Body of pancreas (tissue), 4 donors: ENCODE measurements around the gene SPAG8. TPM values are rescaled to one million over a fixed set of nuclear protein-coding genes. Genes with fewer than 3 reads are reported as not detected.

Experiments
- ATAC-seq: fragments of 150-250 bp; one replicate; pipeline ENCODE4 v1.9.1; 2016
- DNase-seq, 4 donors: peaks; one replicate each; pipeline ENCODE4 v3.0.0-alpha.2; 2019
- H3K27ac ChIP-seq, 4 donors: fragments of 200-600 bp; sonication (generic); 1 replicate in 3 of 4; 2 replicates in 1 of 4; pipeline versions ENCODE4 v1.5.1 to v1.6.1; 2016 to 2019; ENCODE audit warnings: mild to moderate bottlenecking in 1 of 4, mixed read lengths in 1 of 4, moderate library complexity in 1 of 4
- H3K27me3 ChIP-seq, 2 donors: fragments of 200-600 bp; sonication (generic); one replicate each; pipeline ENCODE4 v1.6.0; 2016; ENCODE audit warnings: mild to moderate bottlenecking in 1 of 2
- H3K36me3 ChIP-seq, 2 donors: fragments of 200-600 bp; sonication (generic); replicated peaks in 1 of 2; 2 replicates each; pipeline ENCODE4 v1.5.1; 2016; ENCODE audit warnings: low read depth in 2 of 2; ENCODE audit not compliant: insufficient read depth in 1 of 2
- H3K4me1 ChIP-seq: fragments of 200-600 bp; sonication (generic); one replicate; pipeline ENCODE4 v1.6.0; 2016
- H3K4me3 ChIP-seq, 2 donors: fragments of 200-600 bp; sonication (generic); 1 replicate in 1 of 2; 2 replicates in 1 of 2; pipeline ENCODE4 v1.5.1; 2016 to 2019
- H3K9me3 ChIP-seq, 3 donors: fragments of 200-600 bp; sonication (generic); 1 replicate in 2 of 3; 2 replicates in 1 of 3; pipeline ENCODE4 v1.5.1; 2016
- POLR2A ChIP-seq, 3 donors: fragments of 450-650 bp; IDR thresholded peaks; one replicate each; pipeline ENCODE4 v1.6.1; 2016; ENCODE audit warnings: antibody characterized with exemption in 3 of 3, mild to moderate bottlenecking in 2 of 3
- WGBS, 2 donors: methylation state at CpG; one replicate each; pipeline ENCODE4 v1.1.5; 2017; 5-methylcytosine and 5-hydroxymethylcytosine counted together
- intact Hi-C: fragments of 100-400 bp; cut with DNase I; formaldehyde crosslinking; loops from one replicate; pipeline ENCODE4 v1.15.1; 2023
- total RNA-seq, 2 donors: library from RNA; depleted of rRNA; stranded (reverse); fragments of >200 nt; gene quantifications; one replicate each; pipeline ENCODE4 v1.1.0, GENCODE V29; 2016
- TF ChIP-seq, protein P1 (sequence below), 7 experiments: fragments of 450-650 bp in 4 of 7; fragments of 200-600 bp in 3 of 7; sonication (generic) in 3 of 7; IDR thresholded peaks; one replicate each; pipeline ENCODE4 v1.5.1; 2016 to 2019; ENCODE audit warnings: antibody characterized with exemption in 7 of 7

The SPAG8 gene
- total RNA-seq, 2 donors from 2014 or later: 1.6 TPM; not detected in 1

GRCh38 chr9:35798658-35799374 is 13.2 kb downstream of the SPAG8 start:
- ATAC-seq (no peak), DNase-seq (no peak)
- Histone ChIP-seq H3K27ac (no peak overlapping the region), H3K4me3 (no peak overlapping the region), H3K9me3 (no peaks in the 10 kb centered on the region), H3K4me1 (no peaks in the 10 kb centered on the region), H3K36me3 (no peaks in the 10 kb centered on the region), H3K27me3 (no peaks in the 10 kb centered on the region)
- TF ChIP-seq POLR2A (IDR thresholded peaks at IDR 0.05): no peak
- TF ChIP-seq, protein P1, sequence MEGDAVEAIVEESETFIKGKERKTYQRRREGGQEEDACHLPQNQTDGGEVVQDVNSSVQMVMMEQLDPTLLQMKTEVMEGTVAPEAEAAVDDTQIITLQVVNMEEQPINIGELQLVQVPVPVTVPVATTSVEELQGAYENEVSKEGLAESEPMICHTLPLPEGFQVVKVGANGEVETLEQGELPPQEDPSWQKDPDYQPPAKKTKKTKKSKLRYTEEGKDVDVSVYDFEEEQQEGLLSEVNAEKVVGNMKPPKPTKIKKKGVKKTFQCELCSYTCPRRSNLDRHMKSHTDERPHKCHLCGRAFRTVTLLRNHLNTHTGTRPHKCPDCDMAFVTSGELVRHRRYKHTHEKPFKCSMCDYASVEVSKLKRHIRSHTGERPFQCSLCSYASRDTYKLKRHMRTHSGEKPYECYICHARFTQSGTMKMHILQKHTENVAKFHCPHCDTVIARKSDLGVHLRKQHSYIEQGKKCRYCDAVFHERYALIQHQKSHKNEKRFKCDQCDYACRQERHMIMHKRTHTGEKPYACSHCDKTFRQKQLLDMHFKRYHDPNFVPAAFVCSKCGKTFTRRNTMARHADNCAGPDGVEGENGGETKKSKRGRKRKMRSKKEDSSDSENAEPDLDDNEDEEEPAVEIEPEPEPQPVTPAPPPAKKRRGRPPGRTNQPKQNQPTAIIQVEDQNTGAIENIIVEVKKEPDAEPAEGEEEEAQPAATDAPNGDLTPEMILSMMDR (IDR thresholded peaks at IDR 0.05): no peak
- WGBS, 2 donors: 83 to 96% methylated on average over 4 of the region's 4 CpGs
- intact Hi-C loops: no loop called here

GRCh38 chr9:35797311-35798109 is 14.6 kb downstream of the SPAG8 start:
- ATAC-seq: no peak
- intact Hi-C loops: no loop called here
- no peak for TF ChIP-seq POLR2A (IDR thresholded peaks at IDR 0.05)
- H3K27ac ChIP-seq: no peak overlapping the region
- no peaks in the 10 kb centered on the region for H3K9me3 ChIP-seq
- no peak overlapping the region for H3K4me3 ChIP-seq
- H3K27me3 ChIP-seq: no peaks in the 10 kb centered on the region
- no peaks in the 10 kb centered on the region for H3K4me1 ChIP-seq
- no peak for DNase-seq
- no peaks in the 10 kb centered on the region for H3K36me3 ChIP-seq
- WGBS, 2 donors: 78 to 83% methylated on average over 6 of the region's 6 CpGs

DNA sequence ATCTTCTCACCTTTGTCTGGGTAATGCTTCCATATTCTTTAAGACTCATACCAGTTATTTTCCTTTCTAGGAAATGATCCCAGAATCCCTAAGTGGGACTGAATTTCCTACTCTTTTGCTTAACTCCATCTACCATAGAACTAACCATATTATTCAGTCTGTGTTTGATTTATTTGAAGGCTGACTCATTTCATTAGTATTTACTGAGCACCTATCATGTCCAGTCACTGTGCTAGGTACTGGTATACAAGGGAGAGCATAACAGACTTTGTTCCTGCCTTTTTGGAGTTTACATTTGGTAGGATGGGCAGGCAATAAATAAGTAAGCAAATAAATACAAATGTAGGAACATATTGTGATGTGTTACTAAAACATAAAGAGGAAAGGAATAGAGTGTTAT is 16.4 kb downstream of the SPAG8 start:
- intact Hi-C loops: no loop called here
- H3K4me1 ChIP-seq: no peaks in the 10 kb centered on the region
- no peaks in the 10 kb centered on the region for H3K27me3 ChIP-seq
- ATAC-seq (no peak), DNase-seq (no peak)
- TF ChIP-seq, protein P1 (IDR thresholded peaks at IDR 0.05): no peak
- TF ChIP-seq POLR2A (IDR thresholded peaks at IDR 0.05): no peak
- H3K36me3 ChIP-seq: no peaks in the 10 kb centered on the region
- H3K27ac ChIP-seq: no peak overlapping the region
- no peak overlapping the region for H3K4me3 ChIP-seq
- H3K9me3 ChIP-seq: no peaks in the 10 kb centered on the region

GRCh38 chr9:35793461-35793860 is 18.6 kb downstream of the SPAG8 start:
- Histone ChIP-seq H3K36me3 (no peaks in the 10 kb centered on the region), H3K4me3 (no peak overlapping the region), H3K4me1 (peaks cover 7% of the 10 kb centered on the region), H3K9me3 (no peaks in the 10 kb centered on the region), H3K27ac (no peak overlapping the region), H3K27me3 (no peaks in the 10 kb centered on the region)
- 75 to 87% methylated on average over 2 of the region's 2 CpGs for WGBS, 2 donors
- intact Hi-C loops: loop anchor here (5.0 kb wide), 1 partner anchor 84 kb away; no protein-coding TSS in a partner anchor
- ATAC-seq: no peak
- TF ChIP-seq POLR2A (IDR thresholded peaks at IDR 0.05): no peak
- TF ChIP-seq, protein P1 (IDR thresholded peaks at IDR 0.05): no peak
- DNase-seq: no peak

GRCh38 chr9:35792826-35793225 is 19.2 kb downstream of the SPAG8 start:
- TF ChIP-seq, protein P1 (IDR thresholded peaks at IDR 0.05): no peak
- TF ChIP-seq POLR2A (IDR thresholded peaks at IDR 0.05): no peak
- no peaks in the 10 kb centered on the region for H3K9me3 ChIP-seq
- intact Hi-C loops: loop anchor here (5.0 kb wide), 1 partner anchor 84 kb away; no protein-coding TSS in a partner anchor
- ATAC-seq (no peak), DNase-seq (no peak)
- no peak overlapping the region for H3K4me3 ChIP-seq
- no peaks in the 10 kb centered on the region for H3K27me3 ChIP-seq
- WGBS, 2 donors: 93% methylated on average over 9 to 14 of the region's 14 CpGs
- no peaks in the 10 kb centered on the region for H3K36me3 ChIP-seq
- no peak overlapping the region for H3K27ac ChIP-seq
- peaks cover 7% of the 10 kb centered on the region for H3K4me1 ChIP-seq
